Endodermal cell (in vitro differentiated cells): Measurements from ENCODE around the gene DUS1L. TPM values are rescaled to one million over a fixed set of nuclear protein-coding genes. Genes with fewer than 3 reads are reported as not detected.

Source experiments
- DNase-seq: peaks from one replicate; pipeline ENCODE4 v3.0.0-alpha.2; 2017
- H3K27ac ChIP-seq: 2 replicates; pipeline ENCODE4 v1.5.1; 2013; ENCODE audit warnings: mild to moderate bottlenecking, low read depth, low read length, moderate library complexity
- H3K27me3 ChIP-seq: 2 replicates; pipeline ENCODE4 v1.6.1; 2013; ENCODE audit warnings: mild to moderate bottlenecking, low read length, moderate library complexity; ENCODE audit not compliant: insufficient read depth, control insufficient read depth, poor library complexity, severe bottlenecking
- H3K36me3 ChIP-seq: 2 replicates; pipeline ENCODE4 v1.7.0; 2013; ENCODE audit warnings: mild to moderate bottlenecking, low read length, moderate library complexity; ENCODE audit not compliant: control insufficient read depth, insufficient read depth
- H3K4me1 ChIP-seq: one replicate; pipeline ENCODE4 v1.7.0; 2013; ENCODE audit warnings: low read length; ENCODE audit not compliant: control insufficient read depth, insufficient read depth
- H3K4me3 ChIP-seq: 2 replicates; pipeline ENCODE4 v1.5.1; 2013; ENCODE audit warnings: mild to moderate bottlenecking, low read length, moderate library complexity
- H3K9ac ChIP-seq: 2 replicates; pipeline ENCODE4 v1.6.1; 2013; ENCODE audit warnings: mild to moderate bottlenecking, low read length, moderate library complexity; ENCODE audit not compliant: poor library complexity, severe bottlenecking; ENCODE audit errors: extremely low read depth
- H3K9me3 ChIP-seq: 2 replicates; pipeline ENCODE4 v1.6.1; 2013; ENCODE audit warnings: mild to moderate bottlenecking, low read length, moderate library complexity; ENCODE audit not compliant: control insufficient read depth
- H3K27ac Mint-ChIP-seq: 2 replicates; pipeline ENCODE4 v1.8.0; 2020; ENCODE audit warnings: mixed read lengths
- H3K27me3 Mint-ChIP-seq: 2 replicates; pipeline ENCODE4 v1.8.0; 2021; ENCODE audit warnings: mild to moderate bottlenecking, mixed read lengths; ENCODE audit not compliant: insufficient read depth
- H3K36me3 Mint-ChIP-seq: 2 replicates; pipeline ENCODE4 v1.8.0; 2020; ENCODE audit warnings: low read depth, mixed read lengths
- H3K4me1 Mint-ChIP-seq: 2 replicates; pipeline ENCODE4 v1.8.0; 2020; ENCODE audit warnings: mixed read lengths
- H3K4me3 Mint-ChIP-seq: 2 replicates; pipeline ENCODE4 v1.8.0; 2020; ENCODE audit warnings: mild to moderate bottlenecking, moderate library complexity, mixed read lengths
- H3K9me3 Mint-ChIP-seq: 2 replicates; pipeline ENCODE4 v1.8.0; 2020; ENCODE audit warnings: mild to moderate bottlenecking, mixed read lengths
- CTCF ChIP-seq: fragments of 200-600 bp; sonication (generic); conservative IDR thresholded peaks from 2 replicates; pipeline ENCODE4 v1.5.0; 2021; ENCODE audit warnings: antibody characterized with exemption, mild to moderate bottlenecking
- WGBS, 2 experiments: methylation state at CpG; one replicate each; pipeline versions ENCODE4 v1.1.5 to v1.1.7; 2013; ENCODE audit warnings: missing lambda C conversion rate in 2 of 2, mixed read lengths in 1 of 2; ENCODE audit not compliant: insufficient coverage in 1 of 2, insufficient read length in 1 of 2; 5-methylcytosine and 5-hydroxymethylcytosine counted together
- long read RNA-seq, 4 experiments: library from polyadenylated mRNA in 2 of 4; library from RNA in 1 of 4; library from capped mRNA in 1 of 4; stranded (forward) in 3 of 4; unstranded in 1 of 4; transcript quantifications; one replicate each; pipeline ENCODE4 v2.0.0, GENCODE V29; 2020 to 2021; ENCODE audit warnings: inconsistent platforms in 1 of 4
- polyA plus RNA-seq, 2 experiments: library from polyadenylated mRNA; stranded (reverse); fragments of 50-300 nt; gene quantifications; one replicate each; pipeline ENCODE4 v1.2.3, GENCODE V29; 2013
- total RNA-seq, 2 donors: library from RNA; stranded (reverse); fragmentation: NEBNext Ultra II Directional in 1 of 2; extraction: Animal tissue kit (Norgen Biotek cat#: 25700) in 1 of 2; gene quantifications; 2 replicates in 1 of 2; 3 replicates in 1 of 2; pipeline ENCODE4 v1.2.1, GENCODE V29; 2021

Gene DUS1L
- 100 to 1,000 TPM in 1 of 2 donors, 10 to 100 TPM in 1; 85.3 to 108 TPM for total RNA-seq
- 74.8 TPM for polyA plus RNA-seq (2013, experiment 1 of 2)
- polyA plus RNA-seq (2013, experiment 2 of 2), result 69.5 TPM
- long read RNA-seq, experiment 1, partial matches to known transcripts, result 8 of 23 reads
- long read RNA-seq, experiment 1, other reads (novel, unspliced or antisense), result 12 of 23 reads
- long read RNA-seq, experiment 2, partial matches to known transcripts, result 9 of 186 reads
- long read RNA-seq, experiment 2, other reads (novel, unspliced or antisense), result 177 of 186 reads
- long read RNA-seq, experiment 3, partial matches to known transcripts, result 7 of 14 reads
- long read RNA-seq, experiment 3, other reads (novel, unspliced or antisense), result 7 of 14 reads
- long read RNA-seq, experiment 4, partial matches to known transcripts, result 2 of 3 reads
- long read RNA-seq, experiment 4, other reads (novel, unspliced or antisense), result 1 of 3 reads

DNA sequence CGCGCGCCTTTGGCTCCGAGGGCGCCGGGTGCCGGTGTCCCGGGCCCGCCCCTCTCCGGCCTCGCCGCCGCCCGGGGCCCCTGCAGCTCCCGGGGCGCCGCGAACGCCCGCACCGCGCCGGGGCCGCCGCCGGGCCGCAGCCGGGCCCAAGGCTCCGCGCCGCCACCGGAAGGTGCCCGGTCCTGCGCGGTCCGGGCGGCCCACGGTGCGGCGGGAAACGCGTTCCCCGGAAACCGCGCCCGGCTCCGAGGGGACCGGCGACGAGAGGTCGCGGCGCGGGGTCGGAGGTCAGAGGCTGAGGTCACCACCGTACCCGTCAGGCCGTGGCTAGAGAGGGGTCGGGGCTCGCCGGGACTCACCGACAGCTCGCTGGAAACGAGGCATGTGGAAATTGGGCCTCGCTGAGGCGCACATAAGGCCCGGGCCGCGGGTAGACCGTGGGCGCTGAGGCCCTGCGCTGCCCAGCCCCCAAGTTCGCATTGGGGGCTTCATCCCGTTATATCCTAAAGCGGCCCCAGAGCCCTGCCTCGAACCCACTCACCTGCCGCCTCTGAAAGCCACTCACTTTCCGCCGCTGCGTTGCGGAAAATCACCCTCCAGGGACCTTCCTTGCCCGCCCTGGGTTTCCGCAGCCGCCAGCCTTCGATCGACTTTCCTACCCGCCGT is at the start of gene DUS1L:
TSS of gene DUS1L (minus strand) at position 167 of the 666 bp plus-strand sequence. CDS start 745 bp downstream, outside the sequence.
- peak within 1 kb of the TSS; percentile 68 for H3K4me3 Mint-ChIP-seq
- peak within 1 kb of the TSS; percentile 77 for H3K27ac Mint-ChIP-seq
- no peaks in the 10 kb centered on the region for H3K9me3 ChIP-seq
- peaks cover 14% of the 10 kb centered on the region for H3K36me3 ChIP-seq
- peaks cover 2% of the 10 kb centered on the region for H3K36me3 Mint-ChIP-seq
- H3K27me3 Mint-ChIP-seq, result peaks cover 9% of the 10 kb centered on the region
- H3K27ac ChIP-seq, result no peak within 1 kb of the TSS
- peak; percentile 87 for DNase-seq
- peaks cover 4% of the 10 kb centered on the region for H3K4me1 ChIP-seq
- no peaks in the 10 kb centered on the region for H3K9me3 Mint-ChIP-seq
- H3K9ac ChIP-seq, result peak within 1 kb of the TSS; percentile 74
- peak within 1 kb of the TSS; percentile 82 for H3K4me3 ChIP-seq
- peaks cover 5% of the 10 kb centered on the region for H3K4me1 Mint-ChIP-seq
- peaks cover 8% of the 10 kb centered on the region for H3K27me3 ChIP-seq
- WGBS, 2 experiments, result 12 to 26% methylated on average over 46 to 88 of the region's 88 CpGs
- no peak for TF ChIP-seq CTCF

- H3K27me3 ChIP-seq, result no peaks in the 10 kb centered on the region
- Mint-ChIP-seq H3K27me3 (peaks cover 7% of the 10 kb centered on the region), H3K9me3 (no peaks in the 10 kb centered on the region), H3K4me3 (no peak overlapping the region), H3K36me3 (peaks cover 41% of the 10 kb centered on the region), H3K4me1 (peaks cover 30% of the 10 kb centered on the region), H3K27ac (no peak overlapping the region)
- H3K36me3 ChIP-seq, result peaks cover 6% of the 10 kb centered on the region
- DNase-seq, result no peak
- WGBS, 2 experiments, result 92 to 97% methylated on average over 6 to 9 of the region's 9 CpGs
- H3K27ac ChIP-seq, result no peak overlapping the region
- no peak overlapping the region for H3K9ac ChIP-seq
- no peaks in the 10 kb centered on the region for H3K9me3 ChIP-seq
- peaks cover 15% of the 10 kb centered on the region for H3K4me1 ChIP-seq
- no peak overlapping the region for H3K4me3 ChIP-seq
- no peak for TF ChIP-seq CTCF
These were observed 49.3 kb upstream of the DUS1L start for GRCh38 chr17:82114872-82115271.

GRCh38 chr17:82114447-82114846 is 48.8 kb upstream of the DUS1L start:
- Histone ChIP-seq H3K27me3 (no peaks in the 10 kb centered on the region), H3K9me3 (no peaks in the 10 kb centered on the region), H3K36me3 (peaks cover 6% of the 10 kb centered on the region), H3K4me1 (peaks cover 15% of the 10 kb centered on the region), H3K9ac (no peak overlapping the region), H3K4me3 (no peak overlapping the region), H3K27ac (no peak overlapping the region)
- Mint-ChIP-seq H3K4me1 (peaks cover 27% of the 10 kb centered on the region), H3K36me3 (peaks cover 41% of the 10 kb centered on the region), H3K27me3 (peaks cover 7% of the 10 kb centered on the region), H3K27ac (no peak overlapping the region), H3K9me3 (no peaks in the 10 kb centered on the region), H3K4me3 (no peak overlapping the region)
- 90 to 91% methylated on average over 8 to 10 of the region's 10 CpGs for WGBS, 2 experiments
- no peak for TF ChIP-seq CTCF
- DNase-seq, result no peak
